Keratinocyte (primary cell): ENCODE data around the gene TARM1.

Source experiments
- CTCF ChIP-seq, 3 experiments: IDR thresholded peaks in 1 of 3; conservative IDR thresholded peaks in 1 of 3; optimal IDR thresholded peaks in 1 of 3; 2 replicates in 2 of 3; 3 replicates in 1 of 3; pipeline versions ENCODE3 to v1.5.1; 2011; ENCODE audit warnings: low read length in 3 of 3, mild to moderate bottlenecking in 3 of 3, moderate library complexity in 2 of 3, control low read depth in 1 of 3, inconsistent platforms in 1 of 3; ENCODE audit not compliant: insufficient read depth in 2 of 3; ENCODE audit errors: extremely low read depth in 1 of 3
- EZH2 ChIP-seq: IDR thresholded peaks from one replicate; pipeline ENCODE4 v1.6.1; 2012; ENCODE audit warnings: inconsistent platforms, mild to moderate bottlenecking, low read length, moderate library complexity

- TF ChIP-seq CTCF (optimal IDR thresholded peaks at IDR 0.05 in 1 of 3, IDR thresholded peaks at IDR 0.05 in 1 of 3, conservative IDR thresholded peaks at IDR 0.05 in 1 of 3; ENCODE audit: extremely low read depth in 1 of 3, insufficient read depth in 2 of 3, low read length in 3 of 3) (no peak), EZH2 (no peak)
These were observed 11.7 kb downstream of the TARM1 start for GRCh38 chr19:54069470-54069869.
